Adrenal gland (tissue), 12 donors: ENCODE results near the gene SVOP. TPM values are rescaled to one million over a fixed set of nuclear protein-coding genes. Genes with fewer than 3 reads are reported as not detected.
"Not testable (repeated sequence)": the region's sequence is repeated elsewhere in the genome, so short reads cannot be mapped to it uniquely, and the experiment has no call there.

Experiments
- DNase-seq, 7 donors: peaks; one replicate each; pipeline ENCODE4 v3.0.0-alpha.2; 2019 to 2020
- H3K27ac ChIP-seq, 5 donors: fragments of 200-600 bp; sonication (generic) in 4 of 5; 1 replicate in 3 of 5; 2 replicates in 2 of 5; pipeline versions ENCODE4 v1.5.1 to v1.8.0; 2016 to 2020; ENCODE audit warnings: mild to moderate bottlenecking in 1 of 5
- H3K27me3 ChIP-seq: fragments of 200-600 bp; 2 replicates; pipeline ENCODE4 v1.8.0; 2021
- H3K36me3 ChIP-seq, 2 donors: fragments of 200-600 bp; replicated peaks in 1 of 2; 1 replicate in 1 of 2; 2 replicates in 1 of 2; pipeline versions ENCODE4 v1.5.1 to v1.8.0; 2018 to 2022
- H3K4me1 ChIP-seq, 2 donors: fragments of 200-600 bp; replicated peaks in 1 of 2; 1 replicate in 1 of 2; 2 replicates in 1 of 2; pipeline versions ENCODE4 v1.5.1 to v1.8.0; 2018 to 2021
- H3K4me3 ChIP-seq, 4 donors: fragments of 200-600 bp; sonication (generic) in 3 of 4; one replicate each; pipeline ENCODE4 v1.5.1; 2016 to 2018
- H3K9me3 ChIP-seq, 3 donors: fragments of 200-600 bp; sonication (generic) in 1 of 3; replicated peaks in 1 of 3; 1 replicate in 2 of 3; 2 replicates in 1 of 3; pipeline versions ENCODE4 v1.5.1 to v1.8.0; 2016 to 2021
- POLR2A ChIP-seq, 2 donors: fragments of 450-650 bp; IDR thresholded peaks; one replicate each; pipeline ENCODE4 v1.6.1; 2017; ENCODE audit warnings: antibody characterized with exemption in 2 of 2, mild to moderate bottlenecking in 2 of 2, moderate library complexity in 1 of 2
- WGBS, 4 donors: extraction: QIAGEN DNeasy Blood & Tissue Kit in 2 of 4; methylation state at CpG; one replicate each; pipeline versions ENCODE4 v1.1.5 to v1.1.7; 2013 to 2017; 5-methylcytosine and 5-hydroxymethylcytosine counted together
- intact Hi-C, 2 donors: fragments of 100-400 bp; cut with DNase I; formaldehyde crosslinking; loops; one replicate each; pipeline versions ENCODE4 v1.14.1 to v1.15.0; 2022 to 2023
- polyA plus RNA-seq, 3 donors: library from polyadenylated mRNA; stranded (reverse); fragments of 200-250 nt in 2 of 3; fragments of 350-450 nt in 1 of 3; fragmentation: Illumina TruSeq in 1 of 3; extraction: RNeasy Lipid Tissue Mini Kit (QIAGEN cat#74804) in 1 of 3; gene quantifications; one replicate each; pipeline ENCODE4 v1.2.3, GENCODE V29; 2013 to 2014
- small RNA-seq, 2 donors: library from RNA; depleted of rRNA; stranded (forward); fragments of <200 nt; gene quantifications; one replicate each; pipeline ENCODE3, GENCODE V24; 2016
- total RNA-seq, 9 donors: library from RNA; depleted of rRNA in 4 of 9; stranded (reverse); fragments of >200 nt in 4 of 9; fragments of 120-200 nt in 1 of 9; fragmentation: NEBNext Ultra II Directional in 1 of 9; extraction: Animal tissue kit (Norgen Biotek cat#: 25700) in 1 of 9; gene quantifications; one replicate each; pipeline versions ENCODE4 v1.1.0 to v1.2.4, GENCODE V29; 2013 to 2023
- TF ChIP-seq, protein P1 (sequence below), 6 experiments: fragments of 450-650 bp in 4 of 6; fragments of 200-600 bp in 2 of 6; sonication (generic) in 1 of 6; IDR thresholded peaks; 1 replicate in 5 of 6; 2 replicates in 1 of 6; pipeline versions ENCODE4 v1.5.1 to v1.8.0; 2016 to 2021; ENCODE audit warnings: antibody characterized with exemption in 6 of 6, mild to moderate bottlenecking in 2 of 6, moderate library complexity in 1 of 6
- donor health status: healthy with polysubstance abuse.
- donor health status: Bipolar disorder and iron deficiency.
- donor health status: DM: yes; HTN: yes; CAD: no.
- donor health status: DM: no; HTN: no; CAD: no.
- donor health status: DM: no; HTN: no; CAD: no.
- donor health status: DM: yes; HTN: yes; CAD: no.

Gene SVOP
- total and polyA plus RNA-seq, 12 donors: 0.08 to 2.6 (median 0.98) TPM; not detected in 4

DNA sequence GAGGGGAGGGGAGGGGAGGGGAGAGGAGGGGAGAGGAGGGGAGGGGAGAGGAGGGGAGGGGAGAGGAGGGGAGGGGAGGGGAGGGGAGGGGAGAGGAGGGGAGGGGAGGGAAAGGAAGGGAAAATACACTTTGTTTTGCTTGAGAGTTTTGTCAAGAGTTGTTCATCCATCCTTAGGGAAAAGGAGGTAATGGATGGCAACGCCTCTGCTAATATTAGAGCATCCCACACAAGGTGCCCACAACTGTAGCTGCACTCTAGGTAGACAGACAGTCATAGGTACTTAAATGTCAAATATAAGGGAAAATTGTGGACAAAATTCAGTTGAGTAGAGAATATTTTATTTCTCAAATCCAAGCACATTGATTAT lies 161.0 kb downstream of the SVOP start:
- WGBS, 4 donors: 81 to 100% (median 87%) methylated on average over 1 of the region's 1 CpG
- no peak for DNase-seq
- peaks cover 21 to 30% of the 10 kb centered on the region in 2 donors for H3K4me1 ChIP-seq

DNA sequence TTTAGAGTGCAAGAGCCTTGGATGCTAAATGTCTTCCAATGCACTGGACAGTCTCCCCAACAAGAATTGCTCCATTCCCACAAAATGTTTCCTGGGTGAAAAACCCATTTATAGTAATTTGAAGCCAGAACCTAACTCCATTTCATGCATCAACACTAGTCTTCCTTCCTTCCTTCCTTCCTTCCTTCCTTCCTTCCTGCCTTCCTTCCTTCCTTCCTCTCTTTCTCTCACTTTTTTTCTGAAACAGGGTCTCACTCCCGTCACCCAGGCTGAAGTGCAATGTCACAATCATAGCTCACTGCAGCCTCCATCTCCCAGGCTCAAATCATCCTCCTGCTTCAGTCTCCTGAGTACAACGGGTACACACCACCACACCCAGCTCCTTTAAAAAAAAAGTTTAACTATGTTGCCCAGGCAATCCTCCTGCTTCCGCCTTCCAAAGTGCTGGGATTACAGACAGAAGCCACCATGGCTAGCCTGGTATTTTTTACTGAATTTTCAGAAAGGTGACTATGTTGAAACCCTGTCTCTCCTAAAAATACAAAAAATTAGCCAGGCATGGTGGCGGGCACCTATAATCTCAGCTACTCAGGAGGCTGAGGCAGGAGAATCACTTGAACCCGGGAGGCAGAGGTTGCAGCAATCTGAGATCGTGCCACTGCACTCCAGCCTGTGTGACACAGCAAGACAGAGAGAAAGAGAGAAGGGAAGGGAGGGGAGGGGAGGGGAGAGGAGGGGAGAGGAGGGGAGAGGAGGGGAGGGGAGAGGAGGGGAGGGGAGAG lies 161.5 kb downstream of the SVOP start:
- WGBS, 4 donors: 43 to 72% (median 65%) methylated on average over 4 to 6 of the region's 6 CpGs
- H3K4me3 ChIP-seq, DNase-seq, intact Hi-C loops, H3K36me3 ChIP-seq, H3K27ac ChIP-seq, H3K9me3 ChIP-seq, H3K27me3 ChIP-seq: not testable (repeated sequence)
- peaks cover 21 to 36% of the 10 kb centered on the region in 2 donors for H3K4me1 ChIP-seq

More for the DNA sequence above, 161.0 kb downstream of the SVOP start:
- H3K27me3 ChIP-seq: no peaks in the 10 kb centered on the region
- H3K9me3 ChIP-seq: no peaks in the 10 kb centered on the region
- H3K27ac ChIP-seq: no peak overlapping the region
- H3K36me3 ChIP-seq: no peaks in the 10 kb centered on the region
- TF ChIP-seq POLR2A (IDR thresholded peaks at IDR 0.05): no peak
- TF ChIP-seq, protein P1, sequence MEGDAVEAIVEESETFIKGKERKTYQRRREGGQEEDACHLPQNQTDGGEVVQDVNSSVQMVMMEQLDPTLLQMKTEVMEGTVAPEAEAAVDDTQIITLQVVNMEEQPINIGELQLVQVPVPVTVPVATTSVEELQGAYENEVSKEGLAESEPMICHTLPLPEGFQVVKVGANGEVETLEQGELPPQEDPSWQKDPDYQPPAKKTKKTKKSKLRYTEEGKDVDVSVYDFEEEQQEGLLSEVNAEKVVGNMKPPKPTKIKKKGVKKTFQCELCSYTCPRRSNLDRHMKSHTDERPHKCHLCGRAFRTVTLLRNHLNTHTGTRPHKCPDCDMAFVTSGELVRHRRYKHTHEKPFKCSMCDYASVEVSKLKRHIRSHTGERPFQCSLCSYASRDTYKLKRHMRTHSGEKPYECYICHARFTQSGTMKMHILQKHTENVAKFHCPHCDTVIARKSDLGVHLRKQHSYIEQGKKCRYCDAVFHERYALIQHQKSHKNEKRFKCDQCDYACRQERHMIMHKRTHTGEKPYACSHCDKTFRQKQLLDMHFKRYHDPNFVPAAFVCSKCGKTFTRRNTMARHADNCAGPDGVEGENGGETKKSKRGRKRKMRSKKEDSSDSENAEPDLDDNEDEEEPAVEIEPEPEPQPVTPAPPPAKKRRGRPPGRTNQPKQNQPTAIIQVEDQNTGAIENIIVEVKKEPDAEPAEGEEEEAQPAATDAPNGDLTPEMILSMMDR (IDR thresholded peaks at IDR 0.05): no peak
- no peak overlapping the region for H3K4me3 ChIP-seq
- intact Hi-C loops: no loop called here

DNA sequence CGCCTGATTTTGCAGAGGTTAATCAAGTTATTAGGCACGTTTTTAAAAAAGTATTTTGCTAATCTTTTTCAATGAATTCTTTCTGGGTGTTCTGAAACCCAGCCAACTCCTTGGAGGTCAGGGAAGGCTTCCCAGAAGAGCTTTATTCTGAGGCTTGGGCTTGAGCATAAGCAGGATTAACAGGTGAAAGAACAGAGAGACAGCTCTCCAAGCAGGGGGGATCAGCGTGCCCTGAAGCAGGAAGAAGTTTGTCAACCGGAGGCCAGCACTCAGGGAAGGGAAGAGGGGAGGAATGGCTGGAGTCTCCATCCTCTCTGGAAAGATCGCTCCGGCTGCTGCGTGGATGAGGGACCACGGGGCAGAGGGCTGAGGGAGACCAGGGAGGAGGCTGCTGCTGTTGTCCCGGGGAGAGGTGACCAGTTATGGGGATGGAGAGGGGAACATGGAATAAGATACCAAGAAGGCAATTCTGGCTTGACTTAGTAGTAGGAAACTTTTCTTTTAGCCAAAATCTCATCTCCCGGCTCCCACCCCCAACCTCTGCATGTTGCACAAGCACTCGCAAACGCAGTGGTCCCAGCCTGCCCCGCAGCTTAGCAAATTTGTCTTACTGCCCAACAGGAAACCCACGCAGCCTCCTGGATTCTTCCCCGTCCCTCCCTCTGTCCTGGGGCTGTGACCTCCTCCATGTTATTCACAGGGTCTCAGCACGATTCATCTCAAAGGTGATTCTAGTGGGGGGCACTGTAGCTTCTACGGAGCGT lies 162.4 kb downstream of the SVOP start:
- WGBS, 4 donors: 32 to 44% (median 39%) methylated on average over 18 of the region's 18 CpGs
- Histone ChIP-seq H3K36me3 (no peaks in the 10 kb centered on the region), H3K27me3 (no peaks in the 10 kb centered on the region), H3K4me1 (peaks cover 27 to 44% of the 10 kb centered on the region in 2 donors), H3K27ac (peak overlapping the region in 3 of 5 donors; percentile 87 to 100 (median 89)), H3K9me3 (no peaks in the 10 kb centered on the region), H3K4me3 (peak overlapping the region in 2 of 4 donors; percentile 56 to 80)
- peak in 1 of 7 donors; percentile 42 for DNase-seq
- TF ChIP-seq, protein P1 (IDR thresholded peaks at IDR 0.05): no peak
- no peak for TF ChIP-seq POLR2A (IDR thresholded peaks at IDR 0.05)
- intact Hi-C loops: no loop called here

Small RNA genes lying within 50 kb of the gene (small RNA-seq; reads per million reads assigned to genes)
- gene AC190387.1 (0 reads per million in 2 donors), gene RNA5SP372 (0 reads per million in 2 donors), gene RNU6-361P (0 reads per million in 2 donors)

Other genes with a start within 250 kb of the SVOP start
- 10 to 100 TPM; 11.0 to 40.1 (median 21.6) TPM for gene SSH1, start 163.5 kb downstream of the SVOP start, total RNA-seq
- gene SSH1, start 163.5 kb downstream of the SVOP start, polyA plus RNA-seq: 1 to 10 TPM; 5.3 to 9.4 (median 7.8) TPM
- not detected for gene DAO, start 141.0 kb downstream of the SVOP start, total RNA-seq
- gene DAO, start 141.0 kb downstream of the SVOP start, polyA plus RNA-seq: not detected
- gene USP30, start 31.5 kb upstream of the SVOP start, total RNA-seq: 10 to 100 TPM; 21.0 to 36.1 (median 24.4) TPM
- gene USP30, start 31.5 kb upstream of the SVOP start, polyA plus RNA-seq: 10 to 100 TPM in 2 of 3 donors, 1 to 10 TPM in 1; 9.3 to 28.0 (median 11.8) TPM
- gene ALKBH2, start 72.4 kb upstream of the SVOP start, total RNA-seq: 10 to 100 TPM in 7 of 9 donors, 1 to 10 TPM in 2; 4.2 to 22.6 (median 13.1) TPM
- 10 to 100 TPM; 18.3 to 43.6 (median 40.8) TPM for gene ALKBH2, start 72.4 kb upstream of the SVOP start, polyA plus RNA-seq
- gene UNG, start 76.5 kb upstream of the SVOP start, total RNA-seq: 100 to 1,000 TPM in 4 of 9 donors, 10 to 100 TPM in 5; 55.9 to 135 (median 96.6) TPM
- 10 to 100 TPM; 52.5 to 74.2 (median 68.7) TPM for gene UNG, start 76.5 kb upstream of the SVOP start, polyA plus RNA-seq
- 100 to 1,000 TPM in 2 of 9 donors, 10 to 100 TPM in 7; 41.1 to 143 (median 69.6) TPM for gene ACACB, start 95.5 kb upstream of the SVOP start, total RNA-seq
- gene ACACB, start 95.5 kb upstream of the SVOP start, polyA plus RNA-seq: 10 to 100 TPM; 35.5 to 87.0 (median 47.5) TPM